Lower leg skin (tissue), 3 donors: Measurements from ENCODE around the gene CCDC88C.

Source experiments
- CTCF ChIP-seq, 3 donors: fragments of 450-650 bp; IDR thresholded peaks; one replicate each; pipeline ENCODE4 v1.5.1; 2016; ENCODE audit warnings: antibody characterized with exemption in 3 of 3, mild to moderate bottlenecking in 3 of 3, moderate library complexity in 2 of 3
- POLR2A ChIP-seq, 2 donors: fragments of 450-650 bp; IDR thresholded peaks; one replicate each; pipeline ENCODE4 v1.6.1; 2016 to 2017; ENCODE audit warnings: antibody characterized with exemption in 2 of 2, mild to moderate bottlenecking in 1 of 2, moderate library complexity in 1 of 2

- TF ChIP-seq CTCF (IDR thresholded peaks at IDR 0.05) (no peak), POLR2A (IDR thresholded peaks at IDR 0.05) (no peak)
Measured at GRCh38 chr14:91417120-91417982, at the start of gene CCDC88C.
